AG04449 (cell line): ENCODE measurements around the gene SYTL3.

ENCODE experiments used
- CTCF ChIA-PET: fragments of 350-600 bp; formaldehyde crosslinking; extraction: SDS; loops from one replicate; lab custom pipeline; 2021; ENCODE audit warnings: antibody characterized with exemption; lab: Yijun Ruan, JAX
- POLR2A ChIA-PET: fragments of 400-600, 350-600 bp; formaldehyde crosslinking; extraction: SDS; loops from one replicate; lab custom pipeline; 2020; ENCODE audit warnings: antibody characterized with exemption, inconsistent platforms; lab: Yijun Ruan, JAX
- DNase-seq: peaks from one replicate; pipeline ENCODE4 v3.0.0-alpha.2; 2010; ENCODE audit warnings: low read depth, low spot score
- H3K4me3 ChIP-seq: 2 replicates; pipeline ENCODE4 v1.5.1; 2011; ENCODE audit warnings: low read depth, mild to moderate bottlenecking, control low read depth, low read length
- CTCF ChIP-seq: IDR thresholded peaks from one replicate; pipeline ENCODE4 v1.5.1; 2011; ENCODE audit warnings: mild to moderate bottlenecking, moderate library complexity, low read length, control low read depth, inconsistent platforms; ENCODE audit not compliant: insufficient read depth; ENCODE audit errors: missing control alignments

The SYTL3 gene

GRCh38 chr6:158757753-158758090, 107.9 kb downstream of the SYTL3 start:
- H3K4me3 ChIP-seq: no peak overlapping the region
- DNase-seq: no peak
- ChIA-PET CTCF (no interaction called here), POLR2A (no interaction called here)
- TF ChIP-seq CTCF: no peak

- ChIA-PET CTCF (no interaction called here), POLR2A (no interaction called here)
Observed at GRCh38 chr6:158758451-158758860, 108.6 kb downstream of the SYTL3 start.

GRCh38 chr6:158758941-158759479, 109.2 kb downstream of the SYTL3 start:
- TF ChIP-seq CTCF: no peak
- CTCF ChIA-PET: no interaction called here
- POLR2A ChIA-PET: no interaction called here
- no peak for DNase-seq
- no peak overlapping the region for H3K4me3 ChIP-seq

More at GRCh38 chr6:158758451-158758860, 108.6 kb downstream of the SYTL3 start:
- no peak for TF ChIP-seq CTCF
- no peak overlapping the region for H3K4me3 ChIP-seq
- DNase-seq: no peak

- DNase-seq: no peak
- TF ChIP-seq CTCF: no peak
- POLR2A ChIA-PET: no interaction called here
- H3K4me3 ChIP-seq: no peak overlapping the region
- CTCF ChIA-PET: interaction anchor here (1.2 to 1.3 kb wide), 2 partner anchors 16 to 69 kb away, joined by 3 read pairs; no protein-coding TSS in a partner anchor
Observed at GRCh38 chr6:158759966-158760617, 110.2 kb downstream of the SYTL3 start.

GRCh38 chr6:158760618-158761250, 110.9 kb downstream of the SYTL3 start:
- no peak overlapping the region for H3K4me3 ChIP-seq
- ChIA-PET POLR2A (no interaction called here), CTCF (interaction anchor here (1.2 to 1.3 kb wide), 2 partner anchors 16 to 69 kb away, joined by 3 read pairs; no protein-coding TSS in a partner anchor)
- DNase-seq: no peak
- TF ChIP-seq CTCF: no peak

GRCh38 chr6:158761746-158762145, 111.9 kb downstream of the SYTL3 start:
- CTCF ChIA-PET: interaction anchor here (1.5 to 3.2 kb wide), 2 partner anchors 19 to 58 kb away, joined by 4 to 13 read pairs; no protein-coding TSS in a partner anchor
- no peak for DNase-seq
- H3K4me3 ChIP-seq: no peak overlapping the region
- TF ChIP-seq CTCF: no peak
- POLR2A ChIA-PET: no interaction called here
